Ovary (tissue), 3 donors: ENCODE results near the gene KLF16.

Source experiments
- EP300 ChIP-seq: sonication (generic); formaldehyde crosslinking; IDR thresholded peaks from one replicate; pipeline ENCODE4 v1.6.1; 2017; ENCODE audit warnings: antibody characterized with exemption
- POLR2A ChIP-seq: fragments of 450-650 bp; IDR thresholded peaks from one replicate; pipeline ENCODE4 v1.6.1; 2017; ENCODE audit warnings: antibody characterized with exemption, mild to moderate bottlenecking, moderate library complexity
- TF ChIP-seq, protein P1 (sequence below), 3 donors: fragments of 450-650 bp in 2 of 3; fragments of 200-600 bp in 1 of 3; IDR thresholded peaks; one replicate each; pipeline versions ENCODE4 v1.5.1 to v1.8.0; 2016 to 2022; ENCODE audit warnings: antibody characterized with exemption in 3 of 3, mild to moderate bottlenecking in 1 of 3
- donor health status: DM: no; HTN: no; CAD: no.

DNA sequence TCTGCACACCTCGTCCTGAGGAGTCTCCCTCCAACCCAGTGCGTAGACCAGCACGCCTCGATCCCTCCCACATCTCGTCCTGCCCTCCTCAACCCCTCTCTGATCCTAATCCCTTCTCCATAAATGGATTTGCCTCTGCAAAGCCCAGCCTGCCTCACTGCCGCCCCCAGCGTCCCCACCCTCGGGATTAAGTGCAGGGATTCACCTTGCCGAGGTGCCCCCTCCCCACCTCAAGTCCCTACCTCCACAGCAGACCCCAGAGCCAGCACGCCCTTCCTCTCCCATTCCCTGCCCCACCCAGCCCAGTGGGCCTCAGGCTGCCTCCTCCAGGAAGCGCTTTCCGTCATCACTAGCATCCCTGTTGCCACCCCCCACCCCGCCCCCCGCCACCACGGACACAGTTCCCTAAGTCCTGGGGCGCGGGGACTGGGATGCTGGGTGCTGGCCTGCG, 4.0 kb downstream of the KLF16 start:
- TF ChIP-seq POLR2A, result no peak
- TF ChIP-seq, protein P1, sequence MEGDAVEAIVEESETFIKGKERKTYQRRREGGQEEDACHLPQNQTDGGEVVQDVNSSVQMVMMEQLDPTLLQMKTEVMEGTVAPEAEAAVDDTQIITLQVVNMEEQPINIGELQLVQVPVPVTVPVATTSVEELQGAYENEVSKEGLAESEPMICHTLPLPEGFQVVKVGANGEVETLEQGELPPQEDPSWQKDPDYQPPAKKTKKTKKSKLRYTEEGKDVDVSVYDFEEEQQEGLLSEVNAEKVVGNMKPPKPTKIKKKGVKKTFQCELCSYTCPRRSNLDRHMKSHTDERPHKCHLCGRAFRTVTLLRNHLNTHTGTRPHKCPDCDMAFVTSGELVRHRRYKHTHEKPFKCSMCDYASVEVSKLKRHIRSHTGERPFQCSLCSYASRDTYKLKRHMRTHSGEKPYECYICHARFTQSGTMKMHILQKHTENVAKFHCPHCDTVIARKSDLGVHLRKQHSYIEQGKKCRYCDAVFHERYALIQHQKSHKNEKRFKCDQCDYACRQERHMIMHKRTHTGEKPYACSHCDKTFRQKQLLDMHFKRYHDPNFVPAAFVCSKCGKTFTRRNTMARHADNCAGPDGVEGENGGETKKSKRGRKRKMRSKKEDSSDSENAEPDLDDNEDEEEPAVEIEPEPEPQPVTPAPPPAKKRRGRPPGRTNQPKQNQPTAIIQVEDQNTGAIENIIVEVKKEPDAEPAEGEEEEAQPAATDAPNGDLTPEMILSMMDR (IDR thresholded peaks at IDR 0.05), result no peak
- TF ChIP-seq EP300, result no peak
